ENCODE measurements around the gene HLA-E.
A peak's percentile ranks its signal among the peaks of the same experiment; 100 is the strongest.

- no peak for TF ChIP-seq CREB1 (CRISPR knock-in tag; IDR thresholded peaks at IDR 0.05; ENCODE audit: low read depth)
- TF ChIP-seq ETS1 (IDR thresholded peaks at IDR 0.05), result no peak
- no peak for TF ChIP-seq POLR2AphosphoS5 (IDR thresholded peaks at IDR 0.05; ENCODE audit: low read depth)
- TF ChIP-seq, protein P1, sequence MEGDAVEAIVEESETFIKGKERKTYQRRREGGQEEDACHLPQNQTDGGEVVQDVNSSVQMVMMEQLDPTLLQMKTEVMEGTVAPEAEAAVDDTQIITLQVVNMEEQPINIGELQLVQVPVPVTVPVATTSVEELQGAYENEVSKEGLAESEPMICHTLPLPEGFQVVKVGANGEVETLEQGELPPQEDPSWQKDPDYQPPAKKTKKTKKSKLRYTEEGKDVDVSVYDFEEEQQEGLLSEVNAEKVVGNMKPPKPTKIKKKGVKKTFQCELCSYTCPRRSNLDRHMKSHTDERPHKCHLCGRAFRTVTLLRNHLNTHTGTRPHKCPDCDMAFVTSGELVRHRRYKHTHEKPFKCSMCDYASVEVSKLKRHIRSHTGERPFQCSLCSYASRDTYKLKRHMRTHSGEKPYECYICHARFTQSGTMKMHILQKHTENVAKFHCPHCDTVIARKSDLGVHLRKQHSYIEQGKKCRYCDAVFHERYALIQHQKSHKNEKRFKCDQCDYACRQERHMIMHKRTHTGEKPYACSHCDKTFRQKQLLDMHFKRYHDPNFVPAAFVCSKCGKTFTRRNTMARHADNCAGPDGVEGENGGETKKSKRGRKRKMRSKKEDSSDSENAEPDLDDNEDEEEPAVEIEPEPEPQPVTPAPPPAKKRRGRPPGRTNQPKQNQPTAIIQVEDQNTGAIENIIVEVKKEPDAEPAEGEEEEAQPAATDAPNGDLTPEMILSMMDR (conservative IDR thresholded peaks at IDR 0.05; ENCODE audit: low read depth in 2 of 2), result peak in 1 of 2 experiments; percentile 22; a peak in 1 of 4 replicates
- no peak for TF ChIP-seq EZH2 (IDR thresholded peaks at IDR 0.05; ENCODE audit: low read depth, unreplicated experiment)
- no peak for TF ChIP-seq ZNF462 (CRISPR knock-in tag; IDR thresholded peaks at IDR 0.05)
- TF ChIP-seq EZH2phosphoT487 (IDR thresholded peaks at IDR 0.05; ENCODE audit: unreplicated experiment), result no peak
Measured at GRCh38 chr6:30490026-30490876, 942 bp downstream of the HLA-E start.
